ENCODE data around the gene FSIP2. TPM values are rescaled to one million over a fixed set of nuclear protein-coding genes. Genes with fewer than 3 reads are reported as not detected.

The FSIP2 gene, protein sequence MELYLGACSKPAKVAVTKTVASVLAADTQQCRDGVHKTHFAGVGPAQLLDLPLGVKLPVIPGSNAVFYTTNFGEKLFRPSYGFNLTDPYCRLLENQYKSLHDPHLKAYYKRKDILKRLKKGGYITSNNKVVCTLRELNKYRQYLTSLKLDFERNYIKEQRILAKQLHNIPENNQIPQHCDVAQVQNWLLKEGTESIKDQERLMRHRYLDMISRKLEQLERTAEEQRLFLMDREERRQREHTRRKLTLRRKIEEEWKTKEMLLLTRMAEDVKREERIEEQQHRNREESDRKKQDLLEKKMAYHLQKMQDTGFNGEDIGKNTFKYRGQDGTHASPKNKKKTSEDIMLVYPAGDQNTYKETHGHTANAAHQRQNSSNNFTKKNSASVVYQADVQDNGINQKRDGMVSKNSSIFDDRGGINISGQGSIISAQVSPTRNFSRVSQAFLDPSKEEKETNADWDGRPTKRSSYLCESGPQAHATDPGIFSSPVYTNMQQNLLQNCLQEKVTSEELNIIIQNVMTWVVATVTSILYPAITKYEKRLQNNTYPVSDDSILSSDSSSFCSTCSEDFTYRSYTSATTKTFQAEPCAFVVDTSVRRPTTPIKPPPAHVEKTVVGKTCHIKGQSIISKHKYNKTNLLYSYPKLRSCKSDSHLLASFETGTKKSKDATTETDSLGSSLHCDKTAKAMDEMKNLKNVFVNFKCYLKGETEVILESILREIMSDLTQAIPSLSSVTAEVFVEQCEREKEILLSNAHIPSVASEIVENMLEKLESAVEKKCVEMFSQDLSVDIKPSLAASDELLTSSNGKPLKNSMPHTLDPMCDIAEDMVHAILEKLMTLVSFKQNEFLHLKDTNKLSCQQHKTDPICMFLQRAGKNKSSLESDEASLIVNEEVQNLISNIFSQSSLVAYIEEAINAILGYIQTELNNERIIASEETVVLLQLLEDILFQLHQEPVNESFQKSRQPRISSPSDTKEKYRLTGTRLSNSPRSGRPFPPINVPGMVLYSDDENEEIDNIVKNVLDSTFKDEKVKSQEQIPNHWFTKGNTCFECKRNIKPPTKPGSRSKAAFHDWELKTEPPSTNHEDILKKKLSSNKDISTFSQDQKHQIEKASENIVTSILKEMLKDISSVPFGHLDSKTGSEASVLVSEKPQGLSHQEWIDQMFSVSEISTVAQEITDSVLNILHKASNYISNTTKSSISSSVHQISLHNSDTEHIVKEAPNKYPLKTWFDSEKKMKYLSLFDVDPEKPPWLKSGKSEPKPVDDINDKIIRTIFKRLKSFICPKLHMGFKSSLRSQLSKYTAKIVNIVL (N-terminal part only)
- 10 to 100 TPM in 2 of 5 donors, 1 to 10 TPM in 3; 3.1 to 32.5 (median 7.5) TPM for total RNA-seq
- polyA plus RNA-seq: 1 to 10 TPM in 1 of 3 donors, under 1 TPM in 2; 0.19 to 3.8 (median 0.23) TPM
- long read RNA-seq, donor 1: 0 reads
- long read RNA-seq, donor 2: 0 reads
- long read RNA-seq, donor 3: 0 reads
- long read RNA-seq, donor 4: 0 reads
- long read RNA-seq, donor 5: 0 reads
- long read RNA-seq, donor 6: 0 reads
- long read RNA-seq, donor 7: 0 reads
- long read RNA-seq, donor 8, partial matches to known transcripts: 0 of 1 reads
- long read RNA-seq, donor 8, other reads (novel, unspliced or antisense): 0 of 1 reads
- long read RNA-seq, donor 9: 0 reads
- long read RNA-seq, donor 10: 0 reads

DNA sequence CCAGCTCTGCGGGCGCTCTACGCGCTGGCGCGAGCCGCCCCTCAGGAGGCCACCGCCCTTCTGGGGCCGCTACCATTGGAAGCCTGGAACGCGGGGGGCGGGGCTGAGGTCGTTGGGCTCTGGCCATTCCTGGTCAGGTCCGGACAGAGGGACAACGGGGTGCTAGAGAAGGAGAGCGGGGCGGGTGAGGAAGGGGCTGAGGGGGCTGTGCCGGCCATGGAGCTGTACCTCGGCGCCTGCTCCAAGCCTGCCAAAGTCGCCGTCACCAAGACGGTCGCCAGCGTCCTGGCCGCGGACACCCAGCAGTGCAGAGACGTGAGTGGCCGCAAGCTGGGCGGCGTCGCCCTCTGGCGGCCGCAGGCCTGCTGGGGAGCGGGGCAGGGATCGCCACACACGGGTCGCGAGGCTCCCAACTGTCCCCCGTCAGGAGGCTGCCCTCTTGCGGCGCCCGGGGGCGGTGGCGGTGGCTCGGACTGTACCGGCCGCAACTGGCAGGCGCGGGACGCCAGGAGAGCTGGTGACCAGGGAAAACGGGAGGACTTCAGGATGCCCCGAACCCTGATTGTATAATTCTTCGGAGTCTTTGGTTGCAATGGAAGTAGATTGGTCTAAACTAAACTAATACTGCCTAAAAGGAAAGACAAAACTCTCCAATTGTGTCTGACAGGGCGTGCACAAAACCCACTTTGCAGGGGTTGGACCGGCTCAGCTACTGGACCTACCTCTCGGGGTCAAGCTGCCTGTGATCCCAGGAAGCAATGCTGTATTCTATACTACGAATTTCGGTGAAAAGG, at the start of gene FSIP2:
FSIP2 (plus strand) TSS at position 126 of the 794 bp plus-strand sequence; CDS start at position 217, 91 bp downstream.
- peaks cover 0 to 12% (median 6%) of the 10 kb centered on the region in 3 donors for H3K27me3 ChIP-seq
- TF ChIP-seq EP300 (IDR thresholded peaks at IDR 0.05) (no peak), POLR2AphosphoS5 (IDR thresholded peaks at IDR 0.05) (peak in 1 of 3 donors; percentile 35), POLR2A (IDR thresholded peaks at IDR 0.05) (no peak)
- TF ChIP-seq, protein P1, sequence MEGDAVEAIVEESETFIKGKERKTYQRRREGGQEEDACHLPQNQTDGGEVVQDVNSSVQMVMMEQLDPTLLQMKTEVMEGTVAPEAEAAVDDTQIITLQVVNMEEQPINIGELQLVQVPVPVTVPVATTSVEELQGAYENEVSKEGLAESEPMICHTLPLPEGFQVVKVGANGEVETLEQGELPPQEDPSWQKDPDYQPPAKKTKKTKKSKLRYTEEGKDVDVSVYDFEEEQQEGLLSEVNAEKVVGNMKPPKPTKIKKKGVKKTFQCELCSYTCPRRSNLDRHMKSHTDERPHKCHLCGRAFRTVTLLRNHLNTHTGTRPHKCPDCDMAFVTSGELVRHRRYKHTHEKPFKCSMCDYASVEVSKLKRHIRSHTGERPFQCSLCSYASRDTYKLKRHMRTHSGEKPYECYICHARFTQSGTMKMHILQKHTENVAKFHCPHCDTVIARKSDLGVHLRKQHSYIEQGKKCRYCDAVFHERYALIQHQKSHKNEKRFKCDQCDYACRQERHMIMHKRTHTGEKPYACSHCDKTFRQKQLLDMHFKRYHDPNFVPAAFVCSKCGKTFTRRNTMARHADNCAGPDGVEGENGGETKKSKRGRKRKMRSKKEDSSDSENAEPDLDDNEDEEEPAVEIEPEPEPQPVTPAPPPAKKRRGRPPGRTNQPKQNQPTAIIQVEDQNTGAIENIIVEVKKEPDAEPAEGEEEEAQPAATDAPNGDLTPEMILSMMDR (IDR thresholded peaks at IDR 0.05): peak in 5 of 7 experiments; percentile 47 to 78 (median 52)
- peak; percentile 70 to 94 for DNase-seq
- no peaks in the 10 kb centered on the region for H3K36me3 ChIP-seq
- intact Hi-C loops (cut with DNase I; ENCODE audit: low total_unique reads): no loop called here
- H3K9me3 ChIP-seq: peaks cover 0 to 14% (median 4%) of the 10 kb centered on the region in 4 donors
- H3K4me1 ChIP-seq: no peaks in the 10 kb centered on the region
- WGBS, 5 donors: 12 to 22% (median 16%) methylated on average over 38 to 59 of the region's 59 CpGs
- peak within 1 kb of the TSS; percentile 34 to 42 (median 39) for H3K4me3 ChIP-seq
- H3K27ac ChIP-seq: no peak within 1 kb of the TSS

DNA sequence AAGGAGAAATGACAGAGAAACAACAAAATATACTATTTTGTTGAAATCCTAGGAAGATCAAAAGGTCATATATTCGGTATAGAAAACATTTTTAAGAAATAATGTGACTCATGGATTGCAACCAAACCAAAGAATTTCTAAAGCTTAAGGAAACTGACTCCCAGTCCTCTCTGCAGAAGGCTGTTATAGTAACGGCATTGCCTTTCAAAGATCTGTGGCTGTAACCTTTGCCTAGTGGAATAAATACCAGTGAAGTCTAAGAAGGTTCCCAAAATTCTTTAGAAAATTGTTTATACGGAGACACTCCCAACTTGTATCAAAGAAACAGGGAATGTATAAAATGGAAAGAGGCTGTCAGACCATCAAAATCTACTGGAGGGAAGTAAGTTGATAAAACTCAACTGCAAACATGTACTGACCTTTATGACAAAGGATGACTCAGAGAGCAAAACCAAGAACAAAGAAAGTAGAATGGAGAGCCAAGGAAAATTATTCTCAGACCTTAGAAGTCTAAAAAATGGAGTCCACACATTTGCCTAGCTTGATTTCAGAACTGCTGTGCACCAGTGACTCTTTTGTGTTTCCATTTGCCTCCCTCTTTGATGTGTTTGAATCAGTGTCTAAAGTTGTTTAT, 48.6 kb upstream of the FSIP2 start:
- TF ChIP-seq EP300 (IDR thresholded peaks at IDR 0.05) (no peak), POLR2AphosphoS5 (IDR thresholded peaks at IDR 0.05) (no peak), POLR2A (IDR thresholded peaks at IDR 0.05) (no peak)
- TF ChIP-seq, protein P1 (IDR thresholded peaks at IDR 0.05): no peak
- Histone ChIP-seq H3K27ac (no peak overlapping the region), H3K36me3 (no peaks in the 10 kb centered on the region), H3K27me3 (no peaks in the 10 kb centered on the region), H3K4me3 (no peak overlapping the region), H3K4me1 (no peaks in the 10 kb centered on the region), H3K9me3 (no peaks in the 10 kb centered on the region)
- DNase-seq: peak in 1 of 2 donors; percentile 1
- 59 to 77% (median 63%) methylated on average over 3 of the region's 3 CpGs for WGBS, 5 donors
- intact Hi-C loops (cut with DNase I; ENCODE audit: low total_unique reads): no loop called here

DNA sequence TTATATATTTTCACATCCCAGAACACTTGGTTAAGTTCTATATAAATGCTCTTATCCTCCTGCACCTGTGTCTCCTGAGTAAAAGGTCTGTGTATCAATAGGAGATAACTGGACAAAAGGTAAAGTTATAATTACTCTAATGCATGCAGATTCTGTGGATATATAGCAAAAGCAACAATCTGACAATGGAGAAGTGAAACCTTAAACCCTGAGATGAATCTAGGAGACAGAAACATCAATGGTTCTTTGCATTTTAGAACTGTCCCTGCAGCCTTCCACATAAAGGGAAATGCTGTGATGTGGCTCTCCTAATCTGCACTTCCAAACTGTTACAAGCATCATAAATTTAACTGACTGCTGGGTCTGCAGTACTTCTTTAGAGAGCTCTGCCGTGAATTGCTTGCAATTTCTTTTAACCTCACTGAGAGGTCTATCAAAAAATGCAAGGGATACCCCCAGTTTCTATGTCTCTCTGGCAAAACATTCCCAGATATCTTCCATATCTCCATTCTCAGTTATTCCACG, 42.8 kb upstream of the FSIP2 start:
- no peak for DNase-seq
- Histone ChIP-seq H3K27me3 (no peaks in the 10 kb centered on the region), H3K27ac (no peak overlapping the region), H3K36me3 (no peaks in the 10 kb centered on the region), H3K4me1 (no peaks in the 10 kb centered on the region), H3K4me3 (no peak overlapping the region), H3K9me3 (no peaks in the 10 kb centered on the region)
- TF ChIP-seq, protein P1 (IDR thresholded peaks at IDR 0.05): no peak
- no peak for TF ChIP-seq POLR2A (IDR thresholded peaks at IDR 0.05)
- no peak for TF ChIP-seq EP300 (IDR thresholded peaks at IDR 0.05)
- no peak for TF ChIP-seq POLR2AphosphoS5 (IDR thresholded peaks at IDR 0.05)
- WGBS, 5 donors: 39 to 68% (median 62%) methylated on average over 2 of the region's 2 CpGs
- intact Hi-C loops (cut with DNase I; ENCODE audit: low total_unique reads): no loop called here

Data from stomach (tissue), 19 donors.